Endodermal cell (in vitro differentiated cells): Measurements from ENCODE around the gene BNC2. TPM values are rescaled to one million over a fixed set of nuclear protein-coding genes. Genes with fewer than 3 reads are reported as not detected.
"Not testable (repeated sequence)": the region's sequence is repeated elsewhere in the genome, so short reads cannot be mapped to it uniquely, and the experiment has no call there.

Source experiments
- DNase-seq: peaks from one replicate; pipeline ENCODE4 v3.0.0-alpha.2; 2017
- H3K27ac ChIP-seq: 2 replicates; pipeline ENCODE4 v1.5.1; 2013; ENCODE audit warnings: mild to moderate bottlenecking, low read depth, low read length, moderate library complexity
- H3K27me3 ChIP-seq: 2 replicates; pipeline ENCODE4 v1.6.1; 2013; ENCODE audit warnings: mild to moderate bottlenecking, low read length, moderate library complexity; ENCODE audit not compliant: insufficient read depth, control insufficient read depth, poor library complexity, severe bottlenecking
- H3K36me3 ChIP-seq: 2 replicates; pipeline ENCODE4 v1.7.0; 2013; ENCODE audit warnings: mild to moderate bottlenecking, low read length, moderate library complexity; ENCODE audit not compliant: control insufficient read depth, insufficient read depth
- H3K4me1 ChIP-seq: one replicate; pipeline ENCODE4 v1.7.0; 2013; ENCODE audit warnings: low read length; ENCODE audit not compliant: control insufficient read depth, insufficient read depth
- H3K4me3 ChIP-seq: 2 replicates; pipeline ENCODE4 v1.5.1; 2013; ENCODE audit warnings: mild to moderate bottlenecking, low read length, moderate library complexity
- H3K9ac ChIP-seq: 2 replicates; pipeline ENCODE4 v1.6.1; 2013; ENCODE audit warnings: mild to moderate bottlenecking, low read length, moderate library complexity; ENCODE audit not compliant: poor library complexity, severe bottlenecking; ENCODE audit errors: extremely low read depth
- H3K9me3 ChIP-seq: 2 replicates; pipeline ENCODE4 v1.6.1; 2013; ENCODE audit warnings: mild to moderate bottlenecking, low read length, moderate library complexity; ENCODE audit not compliant: control insufficient read depth
- H3K27ac Mint-ChIP-seq: 2 replicates; pipeline ENCODE4 v1.8.0; 2020; ENCODE audit warnings: mixed read lengths
- H3K27me3 Mint-ChIP-seq: 2 replicates; pipeline ENCODE4 v1.8.0; 2021; ENCODE audit warnings: mild to moderate bottlenecking, mixed read lengths; ENCODE audit not compliant: insufficient read depth
- H3K36me3 Mint-ChIP-seq: 2 replicates; pipeline ENCODE4 v1.8.0; 2020; ENCODE audit warnings: low read depth, mixed read lengths
- H3K4me1 Mint-ChIP-seq: 2 replicates; pipeline ENCODE4 v1.8.0; 2020; ENCODE audit warnings: mixed read lengths
- H3K4me3 Mint-ChIP-seq: 2 replicates; pipeline ENCODE4 v1.8.0; 2020; ENCODE audit warnings: mild to moderate bottlenecking, moderate library complexity, mixed read lengths
- H3K9me3 Mint-ChIP-seq: 2 replicates; pipeline ENCODE4 v1.8.0; 2020; ENCODE audit warnings: mild to moderate bottlenecking, mixed read lengths
- WGBS, 2 experiments: methylation state at CpG; one replicate each; pipeline versions ENCODE4 v1.1.5 to v1.1.7; 2013; ENCODE audit warnings: missing lambda C conversion rate in 2 of 2, mixed read lengths in 1 of 2; ENCODE audit not compliant: insufficient coverage in 1 of 2, insufficient read length in 1 of 2; 5-methylcytosine and 5-hydroxymethylcytosine counted together
- total RNA-seq, 2 donors: library from RNA; stranded (reverse); fragmentation: NEBNext Ultra II Directional in 1 of 2; extraction: Animal tissue kit (Norgen Biotek cat#: 25700) in 1 of 2; gene quantifications; 2 replicates in 1 of 2; 3 replicates in 1 of 2; pipeline ENCODE4 v1.2.1, GENCODE V29; 2021
- TF ChIP-seq, protein P1 (sequence below): fragments of 200-600 bp; sonication (generic); conservative IDR thresholded peaks from 2 replicates; pipeline ENCODE4 v1.5.0; 2021; ENCODE audit warnings: antibody characterized with exemption, mild to moderate bottlenecking

The BNC2 gene
- total RNA-seq, 2 donors from 2014 or later: 3.0 to 10.5 TPM

- DNase-seq: no peak
- Mint-ChIP-seq H3K9me3 (peaks cover 4% of the 10 kb centered on the region), H3K4me3 (no peak overlapping the region), H3K27ac (no peak overlapping the region), H3K36me3 (no peaks in the 10 kb centered on the region), H3K4me1 (peaks cover 10% of the 10 kb centered on the region), H3K27me3 (peaks cover 11% of the 10 kb centered on the region)
- TF ChIP-seq, protein P1, sequence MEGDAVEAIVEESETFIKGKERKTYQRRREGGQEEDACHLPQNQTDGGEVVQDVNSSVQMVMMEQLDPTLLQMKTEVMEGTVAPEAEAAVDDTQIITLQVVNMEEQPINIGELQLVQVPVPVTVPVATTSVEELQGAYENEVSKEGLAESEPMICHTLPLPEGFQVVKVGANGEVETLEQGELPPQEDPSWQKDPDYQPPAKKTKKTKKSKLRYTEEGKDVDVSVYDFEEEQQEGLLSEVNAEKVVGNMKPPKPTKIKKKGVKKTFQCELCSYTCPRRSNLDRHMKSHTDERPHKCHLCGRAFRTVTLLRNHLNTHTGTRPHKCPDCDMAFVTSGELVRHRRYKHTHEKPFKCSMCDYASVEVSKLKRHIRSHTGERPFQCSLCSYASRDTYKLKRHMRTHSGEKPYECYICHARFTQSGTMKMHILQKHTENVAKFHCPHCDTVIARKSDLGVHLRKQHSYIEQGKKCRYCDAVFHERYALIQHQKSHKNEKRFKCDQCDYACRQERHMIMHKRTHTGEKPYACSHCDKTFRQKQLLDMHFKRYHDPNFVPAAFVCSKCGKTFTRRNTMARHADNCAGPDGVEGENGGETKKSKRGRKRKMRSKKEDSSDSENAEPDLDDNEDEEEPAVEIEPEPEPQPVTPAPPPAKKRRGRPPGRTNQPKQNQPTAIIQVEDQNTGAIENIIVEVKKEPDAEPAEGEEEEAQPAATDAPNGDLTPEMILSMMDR: no peak
- Histone ChIP-seq H3K4me3 (no peak overlapping the region), H3K9me3 (no peaks in the 10 kb centered on the region), H3K4me1 (no peaks in the 10 kb centered on the region), H3K36me3 (no peaks in the 10 kb centered on the region), H3K27ac (no peak overlapping the region), H3K27me3 (no peaks in the 10 kb centered on the region), H3K9ac (no peak overlapping the region)
- WGBS, 2 experiments: 91 to 100% methylated on average over 6 of the region's 6 CpGs
These were observed 44.8 kb upstream of the BNC2 start for GRCh38 chr9:16915126-16915831.

GRCh38 chr9:16912197-16912596 is 41.7 kb upstream of the BNC2 start:
- Histone ChIP-seq H3K4me1 (no peaks in the 10 kb centered on the region), H3K9ac (no peak overlapping the region), H3K36me3 (no peaks in the 10 kb centered on the region), H3K4me3 (no peak overlapping the region), H3K27ac (no peak overlapping the region), H3K27me3 (no peaks in the 10 kb centered on the region), H3K9me3 (no peaks in the 10 kb centered on the region)
- no peaks in the 10 kb centered on the region for H3K9me3 Mint-ChIP-seq
- H3K27ac Mint-ChIP-seq: no peak overlapping the region
- H3K4me1 Mint-ChIP-seq: no peaks in the 10 kb centered on the region
- DNase-seq: no peak
- 90 to 100% methylated on average over 1 to 2 of the region's 2 CpGs for WGBS, 2 experiments
- H3K36me3 Mint-ChIP-seq: no peaks in the 10 kb centered on the region
- H3K4me3 Mint-ChIP-seq: no peak overlapping the region
- TF ChIP-seq, protein P1: no peak
- no peaks in the 10 kb centered on the region for H3K27me3 Mint-ChIP-seq

- H3K9me3 ChIP-seq, H3K4me1 Mint-ChIP-seq, H3K4me3 ChIP-seq, H3K27ac Mint-ChIP-seq, H3K36me3 Mint-ChIP-seq, H3K9ac ChIP-seq, H3K27ac ChIP-seq, H3K9me3 Mint-ChIP-seq, H3K36me3 ChIP-seq, H3K4me1 ChIP-seq, H3K27me3 ChIP-seq, DNase-seq, H3K27me3 Mint-ChIP-seq, H3K4me3 Mint-ChIP-seq: not testable (repeated sequence)
These were observed 37.7 kb upstream of the BNC2 start for GRCh38 chr9:16908206-16908605.

GRCh38 chr9:16904655-16905054 is 34.2 kb upstream of the BNC2 start:
- no peak overlapping the region for H3K4me3 Mint-ChIP-seq
- H3K9me3 Mint-ChIP-seq: peaks cover 2% of the 10 kb centered on the region
- peaks cover 4% of the 10 kb centered on the region for H3K4me1 Mint-ChIP-seq
- no peaks in the 10 kb centered on the region for H3K36me3 ChIP-seq
- no peaks in the 10 kb centered on the region for H3K27me3 Mint-ChIP-seq
- TF ChIP-seq, protein P1: no peak
- no peak for DNase-seq
- H3K9me3 ChIP-seq: no peaks in the 10 kb centered on the region
- H3K4me3 ChIP-seq: no peak overlapping the region
- H3K27ac Mint-ChIP-seq: no peak overlapping the region
- H3K4me1 ChIP-seq: no peaks in the 10 kb centered on the region
- H3K27ac ChIP-seq: no peak overlapping the region
- H3K27me3 ChIP-seq: no peaks in the 10 kb centered on the region
- H3K36me3 Mint-ChIP-seq: no peaks in the 10 kb centered on the region
- no peak overlapping the region for H3K9ac ChIP-seq
- WGBS, 2 experiments: 77 to 96% methylated on average over 3 to 4 of the region's 4 CpGs
